ENCODE measurements around the gene AP2M1. TPM values are rescaled to one million over a fixed set of nuclear protein-coding genes. Genes with fewer than 3 reads are reported as not detected.

Gene AP2M1
- total RNA-seq, 1 donor from 2014 or later: 318 TPM

- intact Hi-C loops (cut with micrococcal nuclease): no loop called here
- ATAC-seq (no peak), DNase-seq (no peak)
Observed at GRCh38 chr3:184203526-184203925, 28.9 kb downstream of the AP2M1 start.

- intact Hi-C loops (cut with micrococcal nuclease): no loop called here
- peak; percentile 41 for ATAC-seq
- DNase-seq: no peak
Observed at GRCh38 chr3:184209146-184209923, 34.7 kb downstream of the AP2M1 start.

GRCh38 chr3:184211297-184211696, 36.6 kb downstream of the AP2M1 start:
- intact Hi-C loops (cut with micrococcal nuclease): no loop called here
- no peak for DNase-seq
- no peak for ATAC-seq

DNA sequence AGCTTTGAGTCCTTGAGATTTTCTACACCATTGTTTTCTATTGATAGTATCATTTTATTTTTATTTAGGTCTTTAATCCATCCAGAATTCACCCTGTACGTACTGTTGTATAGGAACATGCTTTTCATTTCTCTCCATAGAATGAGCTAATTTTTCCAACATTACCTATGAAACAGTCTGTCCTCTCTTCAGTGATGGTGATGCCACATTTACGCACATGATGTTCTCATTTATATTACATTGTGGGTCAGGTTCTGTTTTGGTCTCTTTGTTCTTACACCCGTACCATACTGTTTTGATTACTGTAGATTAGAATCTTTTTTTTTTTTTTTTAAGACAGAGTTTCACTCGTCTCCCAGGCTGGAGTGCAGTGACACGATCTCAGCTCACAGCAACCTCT, 37.1 kb downstream of the AP2M1 start:
- no peak for ATAC-seq
- no peak for DNase-seq
- intact Hi-C loops (cut with micrococcal nuclease): no loop called here

GRCh38 chr3:184218814-184219213, 44.2 kb downstream of the AP2M1 start:
- intact Hi-C loops (cut with micrococcal nuclease): no loop called here
- no peak for DNase-seq
- no peak for ATAC-seq

DNA sequence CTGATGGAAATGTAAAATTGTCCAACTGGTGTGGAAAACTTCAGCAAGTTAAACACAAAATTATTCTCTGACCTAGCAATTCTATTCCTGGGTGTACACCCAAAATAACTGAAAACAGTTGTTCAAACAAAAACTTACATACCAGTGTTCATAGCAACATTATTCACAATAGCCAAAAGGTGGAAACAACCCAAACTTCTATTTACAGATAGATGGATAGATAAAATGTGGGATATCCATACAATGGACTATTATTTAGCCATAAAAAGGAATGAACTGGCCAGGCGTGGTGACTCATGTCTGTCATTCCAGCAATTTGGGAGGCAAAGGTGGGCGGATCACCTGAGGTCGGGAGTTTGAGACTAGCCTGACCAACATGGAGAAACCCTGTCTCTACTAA, 47.9 kb downstream of the AP2M1 start:
- DNase-seq (no peak), ATAC-seq (no peak)
- intact Hi-C loops (cut with micrococcal nuclease): no loop called here

DNA sequence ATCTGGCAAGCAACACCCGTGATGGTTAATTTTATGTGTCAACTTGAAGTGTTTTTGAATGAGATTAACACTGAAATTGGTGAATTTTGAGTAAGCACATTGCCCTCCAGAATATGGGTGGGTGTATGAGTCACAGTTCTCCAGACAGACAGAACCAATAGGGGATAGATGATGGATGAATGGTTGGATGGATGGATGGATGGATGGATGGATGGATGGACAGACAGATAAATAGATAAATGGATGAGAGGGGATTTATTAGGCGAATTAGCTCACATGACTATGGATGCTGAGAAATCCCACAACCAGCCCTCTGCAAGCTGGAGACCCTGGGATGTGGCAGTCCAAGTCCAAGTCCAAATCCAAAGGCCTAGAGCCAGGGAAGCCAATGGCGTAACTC, 49.3 kb downstream of the AP2M1 start:
- DNase-seq (no peak), ATAC-seq (no peak)
- intact Hi-C loops (cut with micrococcal nuclease): no loop called here

- no peak for DNase-seq
- intact Hi-C loops (cut with micrococcal nuclease): no loop called here
- peak; percentile 30 for ATAC-seq
Observed at GRCh38 chr3:184227481-184227935, 52.9 kb downstream of the AP2M1 start.

DNA sequence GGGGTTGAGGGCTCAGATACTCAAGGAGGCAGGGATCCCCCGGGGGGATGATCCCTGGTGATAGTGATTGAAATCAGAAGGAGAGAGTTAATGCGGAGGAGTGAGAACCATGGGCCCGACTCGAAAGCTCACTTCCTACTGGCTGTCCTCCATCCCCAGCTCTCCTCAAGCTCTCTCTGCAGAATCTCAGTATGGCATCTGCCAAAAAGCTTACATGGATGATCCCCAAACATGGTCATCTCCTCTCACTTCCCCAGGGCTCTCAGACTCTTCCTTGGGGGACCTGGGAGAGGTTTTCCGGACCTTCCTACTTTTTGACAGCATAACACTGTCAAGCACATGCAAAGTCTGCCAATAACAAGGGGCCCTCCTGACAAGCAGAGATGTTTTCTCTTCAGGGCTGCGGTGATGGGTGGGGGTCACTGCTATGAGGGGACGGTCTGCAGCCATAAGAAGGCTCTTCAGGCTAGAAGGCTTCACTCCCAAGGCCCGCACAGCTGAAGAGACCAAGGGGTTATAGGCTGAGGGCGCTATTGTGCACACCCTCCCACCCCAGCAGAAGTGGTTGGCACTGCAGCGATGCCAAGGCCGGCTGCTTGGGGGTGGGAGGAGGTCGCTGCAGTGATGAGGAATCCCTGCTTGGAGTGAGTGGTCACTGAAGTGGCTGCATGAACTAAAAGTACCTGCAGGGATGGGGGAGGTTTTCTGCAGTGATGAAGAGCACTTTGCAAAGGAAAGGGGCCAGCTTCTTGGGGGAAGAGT, 53.9 kb downstream of the AP2M1 start:
- no peak for DNase-seq
- intact Hi-C loops (cut with micrococcal nuclease): no loop called here
- ATAC-seq: no peak

DNA sequence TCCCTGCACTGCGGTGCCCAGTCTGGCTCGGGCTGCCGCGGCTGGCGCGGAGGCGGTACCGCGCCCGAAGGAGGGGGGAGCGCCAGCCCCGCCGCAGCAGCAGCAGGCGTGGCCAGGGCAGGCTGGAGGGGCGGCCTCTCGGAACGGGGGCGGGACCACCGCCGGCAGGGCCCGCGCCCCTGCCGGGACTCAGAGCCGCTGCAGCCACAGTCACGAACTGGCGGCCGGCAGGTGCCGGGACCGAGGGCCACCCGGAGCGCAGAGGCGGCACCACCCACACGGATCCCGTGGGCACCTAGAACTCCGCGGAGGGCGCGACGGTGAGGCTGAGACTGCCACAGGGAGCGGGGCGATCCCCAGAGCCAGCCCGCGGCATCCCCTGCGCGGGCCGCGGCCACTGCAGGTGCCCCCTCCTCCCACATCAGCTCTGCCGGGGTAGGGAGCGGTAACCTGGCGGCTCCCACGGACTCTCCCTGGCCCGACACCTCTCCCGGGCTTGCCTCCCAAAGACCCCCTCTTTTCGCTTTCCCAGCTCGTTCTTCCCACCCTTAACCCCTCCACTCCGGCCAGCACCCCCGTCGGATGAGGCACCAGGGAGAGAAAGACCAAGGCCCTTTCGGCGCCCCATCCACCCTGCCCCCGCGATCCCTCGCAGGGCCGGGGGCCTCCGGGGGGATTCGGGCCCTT, 54.9 kb downstream of the AP2M1 start, which contains the start of gene VWA5B2:
VWA5B2 (plus strand) TSS at position 192 of the 687 bp plus-strand sequence. CDS start 944 bp downstream, outside the sequence.
- DNase-seq (peak; percentile 77), ATAC-seq (peak; percentile 96)
- intact Hi-C loops (cut with micrococcal nuclease): no loop called here

GRCh38 chr3:184230081-184230602, 55.5 kb downstream of the AP2M1 start:
- intact Hi-C loops (cut with micrococcal nuclease): no loop called here
- DNase-seq (no peak), ATAC-seq (no peak)

DNA sequence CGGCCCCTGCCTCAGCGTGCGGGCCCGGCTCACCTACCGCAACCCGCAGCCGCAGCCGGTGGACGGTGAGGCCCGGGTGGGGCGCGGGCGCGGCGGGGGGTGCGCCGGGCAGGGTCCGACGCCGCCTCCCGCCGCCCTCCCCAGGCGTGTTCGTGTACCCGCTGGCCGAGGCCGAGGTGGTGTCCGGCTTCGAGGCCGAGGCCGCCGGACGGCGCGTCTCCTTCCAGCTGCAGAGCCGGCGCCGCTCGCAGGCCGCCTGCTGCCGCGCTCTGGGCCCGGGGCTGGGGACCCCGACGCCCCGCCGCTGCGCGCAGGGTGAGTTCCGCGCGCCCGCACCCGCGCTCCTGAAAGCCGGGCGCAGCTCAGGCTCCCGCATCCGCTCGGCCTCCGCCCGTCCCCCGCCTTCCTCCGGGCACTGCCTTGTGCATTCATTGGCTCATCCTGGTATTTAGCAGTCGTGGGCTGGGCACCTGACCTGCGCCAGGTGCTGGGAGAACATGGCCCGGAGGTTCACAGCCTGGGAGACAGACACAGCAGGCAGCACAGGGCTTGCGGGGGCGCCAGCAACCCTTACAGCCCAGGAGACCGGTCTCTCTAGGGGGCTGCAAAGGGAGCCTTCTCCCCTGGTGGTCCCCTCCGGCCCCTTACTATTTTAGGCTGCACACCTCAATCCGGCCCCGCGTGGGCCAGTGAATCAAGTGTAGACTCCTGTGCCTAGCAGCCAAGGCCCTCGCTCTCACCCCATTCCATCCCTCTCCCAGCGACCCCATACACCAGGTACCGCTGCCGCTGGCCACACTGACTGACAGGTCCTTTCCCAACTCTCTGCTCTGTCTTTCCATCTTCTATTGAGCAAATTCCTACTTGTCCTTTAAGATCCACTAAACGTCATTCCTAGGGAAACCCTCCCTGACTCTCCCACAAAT, 56.2 kb downstream of the AP2M1 start:
- ATAC-seq (no peak), DNase-seq (no peak)
- intact Hi-C loops (cut with micrococcal nuclease): no loop called here

DNA sequence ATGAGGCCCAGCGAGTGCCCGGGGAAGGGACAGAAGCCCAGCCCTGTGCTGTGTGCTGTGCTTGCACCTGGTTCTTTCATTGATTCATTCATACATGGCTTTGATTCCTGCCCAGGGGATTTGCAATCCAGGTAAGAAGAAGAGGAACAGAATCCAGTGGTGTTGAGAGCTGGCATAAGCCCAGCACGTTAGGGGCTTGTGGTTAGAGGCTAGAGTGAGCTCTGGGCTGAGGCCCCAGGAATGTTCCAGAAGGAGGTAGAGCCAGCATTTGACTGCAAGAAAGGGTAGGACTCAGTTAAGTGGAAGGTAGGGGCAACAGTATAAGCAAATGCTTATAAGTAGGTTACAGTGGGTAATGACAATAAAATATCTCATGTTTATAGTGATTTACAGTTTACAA, 57.0 kb downstream of the AP2M1 start:
- intact Hi-C loops (cut with micrococcal nuclease): no loop called here
- DNase-seq (no peak), ATAC-seq (no peak)

DNA sequence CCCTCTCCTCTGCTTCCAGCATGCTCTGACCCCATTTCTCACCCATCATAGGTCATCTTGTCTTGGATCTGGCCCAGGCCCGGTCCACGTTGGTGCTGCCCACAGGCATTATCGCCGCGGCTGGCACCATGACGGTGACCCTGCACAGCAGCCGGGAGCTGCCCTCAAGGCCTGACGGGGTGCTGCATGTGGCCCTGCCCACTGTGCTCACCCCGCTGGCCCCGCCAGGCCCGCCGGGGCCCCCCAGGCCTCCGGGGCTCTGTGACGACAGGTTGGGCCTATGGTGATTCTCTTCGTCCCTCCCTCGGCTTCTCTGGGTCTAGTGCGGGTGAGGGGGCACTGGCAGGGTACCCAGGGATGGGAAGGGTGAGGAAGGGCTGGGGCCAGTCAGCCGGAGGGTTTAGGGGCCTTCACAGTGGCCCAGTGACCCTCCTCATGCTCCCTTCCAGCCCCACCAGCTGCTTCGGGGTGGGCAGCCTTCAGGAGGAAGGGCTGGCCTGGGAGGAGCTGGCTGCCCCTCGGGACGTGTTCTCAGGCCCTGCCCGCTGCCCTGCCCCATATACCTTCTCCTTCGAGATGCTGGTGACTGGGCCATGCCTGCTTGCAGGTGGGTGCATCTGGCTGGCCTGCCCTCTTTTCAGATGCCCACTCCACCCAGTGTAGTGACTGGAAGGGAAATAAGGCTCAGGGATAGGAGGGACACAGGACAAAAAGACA, 58.6 kb downstream of the AP2M1 start:
- no peak for ATAC-seq
- intact Hi-C loops (cut with micrococcal nuclease): no loop called here
- no peak for DNase-seq
